ENCODE measurements around the gene SMCP.

- TF ChIP-seq, protein P1, sequence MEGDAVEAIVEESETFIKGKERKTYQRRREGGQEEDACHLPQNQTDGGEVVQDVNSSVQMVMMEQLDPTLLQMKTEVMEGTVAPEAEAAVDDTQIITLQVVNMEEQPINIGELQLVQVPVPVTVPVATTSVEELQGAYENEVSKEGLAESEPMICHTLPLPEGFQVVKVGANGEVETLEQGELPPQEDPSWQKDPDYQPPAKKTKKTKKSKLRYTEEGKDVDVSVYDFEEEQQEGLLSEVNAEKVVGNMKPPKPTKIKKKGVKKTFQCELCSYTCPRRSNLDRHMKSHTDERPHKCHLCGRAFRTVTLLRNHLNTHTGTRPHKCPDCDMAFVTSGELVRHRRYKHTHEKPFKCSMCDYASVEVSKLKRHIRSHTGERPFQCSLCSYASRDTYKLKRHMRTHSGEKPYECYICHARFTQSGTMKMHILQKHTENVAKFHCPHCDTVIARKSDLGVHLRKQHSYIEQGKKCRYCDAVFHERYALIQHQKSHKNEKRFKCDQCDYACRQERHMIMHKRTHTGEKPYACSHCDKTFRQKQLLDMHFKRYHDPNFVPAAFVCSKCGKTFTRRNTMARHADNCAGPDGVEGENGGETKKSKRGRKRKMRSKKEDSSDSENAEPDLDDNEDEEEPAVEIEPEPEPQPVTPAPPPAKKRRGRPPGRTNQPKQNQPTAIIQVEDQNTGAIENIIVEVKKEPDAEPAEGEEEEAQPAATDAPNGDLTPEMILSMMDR (IDR thresholded peaks at IDR 0.05; ENCODE audit: low read depth, low read length, missing input control): no peak
- TF ChIP-seq RXRA (IDR thresholded peaks at IDR 0.05) (no peak), SP1 (IDR thresholded peaks at IDR 0.05) (no peak), REST (IDR thresholded peaks at IDR 0.05) (no peak), RAD21 (IDR thresholded peaks at IDR 0.05) (no peak), YY1 (IDR thresholded peaks at IDR 0.05) (no peak), GABPA (IDR thresholded peaks at IDR 0.05 in 1 of 2, conservative IDR thresholded peaks at IDR 0.05 in 1 of 2) (no peak), MAX (IDR thresholded peaks at IDR 0.05) (no peak), TAF1 (conservative IDR thresholded peaks at IDR 0.05) (no peak), JUND (IDR thresholded peaks at IDR 0.05) (no peak)
- TF ChIP-seq, protein P2, sequence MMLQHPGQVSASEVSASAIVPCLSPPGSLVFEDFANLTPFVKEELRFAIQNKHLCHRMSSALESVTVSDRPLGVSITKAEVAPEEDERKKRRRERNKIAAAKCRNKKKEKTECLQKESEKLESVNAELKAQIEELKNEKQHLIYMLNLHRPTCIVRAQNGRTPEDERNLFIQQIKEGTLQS (IDR thresholded peaks at IDR 0.05): no peak
Observed at GRCh38 chr1:152858062-152858461, 20.1 kb upstream of the SMCP start.

Data from liver (tissue), 3 donors.